ENCODE data around the gene VILL. TPM values are rescaled to one million over a fixed set of nuclear protein-coding genes. Genes with fewer than 3 reads are reported as not detected.

VILL gene
- total and polyA plus RNA-seq, 12 donors = 1.7 to 18.0 (median 7.3) TPM

GRCh38 chr3:38002940-38003339 is 12.4 kb downstream of the VILL start:
- TF ChIP-seq POLR2A (IDR thresholded peaks at IDR 0.05) = no peak
- no peak for TF ChIP-seq CTCF (IDR thresholded peaks at IDR 0.05)
- peaks cover 4 to 8% of the 10 kb centered on the region in 2 donors for H3K4me1 ChIP-seq (replicated peaks in 1 of 2)
- 79 to 100% (median 85%) methylated on average over 3 to 9 of the region's 9 CpGs for WGBS, 4 donors
- peaks cover 0 to 18% of the 10 kb centered on the region in 2 donors for H3K36me3 ChIP-seq (replicated peaks in 1 of 2)
- H3K27ac ChIP-seq = no peak overlapping the region
- H3K4me3 ChIP-seq = no peak overlapping the region
- no peaks in the 10 kb centered on the region for H3K27me3 ChIP-seq
- no peaks in the 10 kb centered on the region for H3K9me3 ChIP-seq (replicated peaks in 1 of 3)
- DNase-seq = peak in 3 of 7 donors; percentile 4 to 16 (median 8)
- intact Hi-C loops (cut with DNase I) = loop anchor here in 1 of 2 donors (10.0 kb wide), 1 partner anchor 112 kb away; no protein-coding TSS in a partner anchor

- 58 to 64% (median 58%) methylated on average over 7 of the region's 7 CpGs for WGBS, 4 donors
- Histone ChIP-seq H3K36me3 (replicated peaks in 1 of 2) (peaks cover 0 to 23% of the 10 kb centered on the region in 2 donors), H3K27ac (no peak overlapping the region), H3K9me3 (replicated peaks in 1 of 3) (no peaks in the 10 kb centered on the region), H3K27me3 (no peaks in the 10 kb centered on the region), H3K4me1 (replicated peaks in 1 of 2) (peaks cover 2 to 3% of the 10 kb centered on the region in 2 donors), H3K4me3 (no peak overlapping the region)
- intact Hi-C loops (cut with DNase I) = loop anchor here in 1 of 2 donors (10.0 kb wide), 1 partner anchor 111 kb away; no protein-coding TSS in a partner anchor
- DNase-seq = peak in 6 of 7 donors; percentile 51 to 84 (median 62)
- no peak for TF ChIP-seq POLR2A (IDR thresholded peaks at IDR 0.05)
- peak; percentile 59 to 69 (median 66) for TF ChIP-seq CTCF (IDR thresholded peaks at IDR 0.05)
Measured at GRCh38 chr3:38003371-38003816, 12.8 kb downstream of the VILL start.

- H3K27ac ChIP-seq = no peak overlapping the region
- no peak for DNase-seq
Measured at GRCh38 chr3:38003817-38004414, 13.3 kb downstream of the VILL start.

More at GRCh38 chr3:38003817-38004414, 13.3 kb downstream of the VILL start:
- WGBS, 4 donors = 83 to 87% (median 84%) methylated on average over 5 to 11 of the region's 11 CpGs
- TF ChIP-seq POLR2A (IDR thresholded peaks at IDR 0.05) = no peak
- no peak for TF ChIP-seq CTCF (IDR thresholded peaks at IDR 0.05)
- H3K4me1 ChIP-seq (replicated peaks in 1 of 2) = no peaks in the 10 kb centered on the region
- no peaks in the 10 kb centered on the region for H3K9me3 ChIP-seq (replicated peaks in 1 of 3)
- peaks cover 0 to 26% of the 10 kb centered on the region in 2 donors for H3K36me3 ChIP-seq (replicated peaks in 1 of 2)
- intact Hi-C loops (cut with DNase I) = loop anchor here in 1 of 2 donors (10.0 kb wide), 1 partner anchor 111 kb away; no protein-coding TSS in a partner anchor
- no peaks in the 10 kb centered on the region for H3K27me3 ChIP-seq
- no peak overlapping the region for H3K4me3 ChIP-seq

Measured in adrenal gland (tissue), 12 donors.